PC-3 (cell line): ENCODE data around the gene SCO2. TPM values are rescaled to one million over a fixed set of nuclear protein-coding genes. Genes with fewer than 3 reads are reported as not detected.

Experiments
- ATAC-seq: fragments of 200-7000 bp; cut with Tn5 transposase; 2 replicates; pipeline ENCODE4 v1.9.1; 2020; ENCODE audit warnings: mild to moderate bottlenecking, moderate library complexity
- BruUV-seq: library from RNA; stranded (reverse); fragments of 400-500 nt; replicated peaks from 2 replicates; lab custom pipeline; 2021; lab: Mats Ljungman, UMichigan
- CTCF ChIA-PET: fragments of 300-600 bp; sonication (Branson Sonifier 250); formaldehyde crosslinking; loops from one replicate; lab custom pipeline; 2022; ENCODE audit warnings: antibody characterized with exemption; lab: Charles Lee
- POLR2A ChIA-PET: fragments of 300-600 bp; sonication (Branson Sonifier 250); formaldehyde crosslinking; loops from one replicate; lab custom pipeline; 2022; ENCODE audit warnings: antibody characterized with exemption; ENCODE audit not compliant: unreplicated experiment; lab: Charles Lee
- DNase-seq: peaks from one replicate; pipeline ENCODE4 v3.0.0-alpha.2; 2015
- H2AFZ ChIP-seq: fragments of 300-600 bp; sonication (generic); 2 replicates; pipeline ENCODE4 v1.6.0; 2016; ENCODE audit warnings: antibody characterized with exemption, low read length
- H3F3A ChIP-seq: fragments of 300-600 bp; sonication (generic); one replicate; pipeline ENCODE4 v1.6.0; 2017; ENCODE audit warnings: antibody characterized with exemption, low read length, control low read depth, mild to moderate bottlenecking; ENCODE audit not compliant: unreplicated experiment
- H3K27ac ChIP-seq: fragments of 300-600 bp; sonication (generic); 2 replicates; pipeline ENCODE4 v1.5.1; 2016; ENCODE audit warnings: mild to moderate bottlenecking, low read length
- H3K27me3 ChIP-seq: fragments of 300-600 bp; sonication (generic); 2 replicates; pipeline ENCODE4 v1.6.1; 2016; ENCODE audit warnings: low read length, mixed read lengths
- H3K36me3 ChIP-seq: fragments of 300-600 bp; sonication (generic); 2 replicates; pipeline ENCODE4 v1.6.1; 2016; ENCODE audit warnings: low read depth, mixed run types, low read length, mixed read lengths
- H3K4me1 ChIP-seq: fragments of 300-600 bp; sonication (generic); 2 replicates; pipeline ENCODE4 v1.5.1; 2016; ENCODE audit warnings: low read length; ENCODE audit not compliant: insufficient read depth
- H3K4me2 ChIP-seq: fragments of 300-600 bp; sonication (generic); 2 replicates; pipeline ENCODE4 v1.6.0; 2016; ENCODE audit warnings: low read length
- H3K4me3 ChIP-seq: fragments of 300-600 bp; sonication (generic); 2 replicates; pipeline ENCODE4 v1.5.1; 2016; ENCODE audit warnings: mild to moderate bottlenecking, low read length, mixed read lengths
- H3K79me2 ChIP-seq: fragments of 300-600 bp; sonication (generic); 2 replicates; pipeline ENCODE4 v1.6.1; 2017; ENCODE audit warnings: low read length, mixed read lengths
- H3K9ac ChIP-seq: fragments of 300-600 bp; sonication (generic); 2 replicates; pipeline ENCODE4 v1.6.0; 2016; ENCODE audit warnings: mild to moderate bottlenecking, low read length
- H3K9me2 ChIP-seq: fragments of 300-600 bp; sonication (generic); replicated peaks from 2 replicates; pipeline ENCODE4 v1.6.1; 2016; ENCODE audit warnings: mixed run types, low read length, mixed read lengths
- H3K9me3 ChIP-seq: fragments of 300-600 bp; sonication (generic); 2 replicates; pipeline ENCODE4 v1.6.1; 2016; ENCODE audit warnings: low read length, mixed read lengths
- H4K20me1 ChIP-seq: fragments of 300-600 bp; sonication (generic); 2 replicates; pipeline ENCODE4 v1.6.1; 2016; ENCODE audit warnings: low read length, mixed read lengths
- EZH2 ChIP-seq: fragments of 300-600 bp; sonication (generic); IDR thresholded peaks from one replicate; pipeline ENCODE4 v1.6.1; 2017; ENCODE audit warnings: antibody characterized with exemption, mild to moderate bottlenecking, low read length; ENCODE audit not compliant: unreplicated experiment
- EZH2phosphoT487 ChIP-seq: fragments of 300-600 bp; sonication (generic); IDR thresholded peaks from 2 replicates; pipeline ENCODE4 v1.6.1; 2018; ENCODE audit warnings: mild to moderate bottlenecking, antibody characterized with exemption, low read length, borderline replicate concordance
- intact Hi-C: fragments of 100-400 bp; cut with micrococcal nuclease; formaldehyde crosslinking; loops from 2 replicates; pipeline ENCODE4 v1.9.0; 2023
- total RNA-seq: library from RNA; depleted of rRNA; stranded (reverse); fragments of >200 nt; gene quantifications from 2 replicates; pipeline ENCODE4 v1.2.3, GENCODE V29; 2014
- TF ChIP-seq, protein P1 (sequence below): fragments of 300-600 bp; sonication (generic); conservative IDR thresholded peaks from 2 replicates; pipeline ENCODE4 v1.5.1; 2017; ENCODE audit warnings: antibody characterized with exemption, low read depth, mild to moderate bottlenecking, low read length

SCO2 gene
- total RNA-seq, 1 experiment from 2014 or later = 5.8 TPM

DNA sequence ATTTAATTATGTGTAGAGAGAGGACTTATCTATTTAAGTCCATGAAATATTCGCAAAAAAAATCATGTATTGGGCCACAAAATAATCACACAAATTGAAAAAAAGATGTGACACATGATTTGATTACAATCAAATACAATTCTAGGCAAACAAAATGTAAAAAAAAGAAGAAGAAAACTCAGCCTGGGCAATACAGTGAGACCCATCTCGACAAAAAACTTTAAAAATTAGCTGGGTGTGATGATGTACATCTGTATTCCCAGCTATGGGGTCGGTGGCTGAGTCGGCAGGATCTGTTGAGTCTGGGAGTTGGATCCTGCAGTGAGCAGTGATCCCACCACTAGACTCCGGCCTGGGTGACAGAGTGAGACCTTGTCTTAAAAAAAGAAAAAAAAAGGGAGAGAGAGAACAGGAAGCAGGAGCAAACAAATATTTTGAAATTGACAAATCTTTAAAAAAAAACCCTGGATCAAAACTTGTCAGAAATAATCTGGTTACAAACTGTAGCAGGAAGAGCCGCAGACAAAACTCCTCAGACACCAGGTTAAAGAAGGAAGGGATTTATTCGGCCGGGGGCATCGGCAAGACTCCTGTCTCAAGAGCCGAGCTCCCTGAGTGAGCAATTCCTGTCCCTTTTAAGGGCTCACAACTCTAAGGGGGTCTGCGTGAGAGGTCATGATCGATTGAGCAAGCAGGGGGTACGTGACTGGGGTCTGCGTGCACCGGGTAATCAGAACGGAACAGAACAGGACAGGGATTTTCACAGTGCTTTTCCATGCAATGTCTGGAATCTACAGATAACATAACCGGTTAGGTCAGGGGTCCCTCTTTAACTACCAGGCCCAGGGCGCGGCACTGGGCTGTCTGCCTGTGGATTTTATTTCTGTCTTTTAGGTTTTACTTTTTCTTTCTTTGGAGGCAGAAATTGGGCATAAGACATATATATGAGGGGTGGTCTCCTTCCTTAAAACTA lies 7.7 kb upstream of the SCO2 start:
- DNase-seq (no peak), ATAC-seq (no peak)
- Histone ChIP-seq H3K79me2 (no peaks in the 10 kb centered on the region), H3F3A (no peaks in the 10 kb centered on the region), H3K4me1 (peaks cover 10% of the 10 kb centered on the region; the same call in 1 of the 2 replicates), H4K20me1 (no peaks in the 10 kb centered on the region), H3K27ac (no peak overlapping the region), H3K4me2 (peak overlapping the region; percentile 100; the same call in 1 of the 2 replicates), H3K9me3 (no peaks in the 10 kb centered on the region), H3K27me3 (no peaks in the 10 kb centered on the region), H3K36me3 (no peaks in the 10 kb centered on the region), H3K4me3 (no peak overlapping the region; the same call in 1 of the 2 replicates), H3K9me2 (no peaks in the 10 kb centered on the region), H2AFZ (no peak overlapping the region), H3K9ac (no peak overlapping the region)
- TF ChIP-seq EZH2 = no peak
- TF ChIP-seq EZH2phosphoT487 = no peak
- TF ChIP-seq, protein P1, sequence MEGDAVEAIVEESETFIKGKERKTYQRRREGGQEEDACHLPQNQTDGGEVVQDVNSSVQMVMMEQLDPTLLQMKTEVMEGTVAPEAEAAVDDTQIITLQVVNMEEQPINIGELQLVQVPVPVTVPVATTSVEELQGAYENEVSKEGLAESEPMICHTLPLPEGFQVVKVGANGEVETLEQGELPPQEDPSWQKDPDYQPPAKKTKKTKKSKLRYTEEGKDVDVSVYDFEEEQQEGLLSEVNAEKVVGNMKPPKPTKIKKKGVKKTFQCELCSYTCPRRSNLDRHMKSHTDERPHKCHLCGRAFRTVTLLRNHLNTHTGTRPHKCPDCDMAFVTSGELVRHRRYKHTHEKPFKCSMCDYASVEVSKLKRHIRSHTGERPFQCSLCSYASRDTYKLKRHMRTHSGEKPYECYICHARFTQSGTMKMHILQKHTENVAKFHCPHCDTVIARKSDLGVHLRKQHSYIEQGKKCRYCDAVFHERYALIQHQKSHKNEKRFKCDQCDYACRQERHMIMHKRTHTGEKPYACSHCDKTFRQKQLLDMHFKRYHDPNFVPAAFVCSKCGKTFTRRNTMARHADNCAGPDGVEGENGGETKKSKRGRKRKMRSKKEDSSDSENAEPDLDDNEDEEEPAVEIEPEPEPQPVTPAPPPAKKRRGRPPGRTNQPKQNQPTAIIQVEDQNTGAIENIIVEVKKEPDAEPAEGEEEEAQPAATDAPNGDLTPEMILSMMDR = no peak
- BruUV-seq = no TSS peak
- CTCF ChIA-PET = no interaction called here
- POLR2A ChIA-PET = no interaction called here
- intact Hi-C loops = loop anchor here (2.0 kb wide), 1 partner anchor 50 kb away; the partner anchor contains the start of gene CHKB

DNA sequence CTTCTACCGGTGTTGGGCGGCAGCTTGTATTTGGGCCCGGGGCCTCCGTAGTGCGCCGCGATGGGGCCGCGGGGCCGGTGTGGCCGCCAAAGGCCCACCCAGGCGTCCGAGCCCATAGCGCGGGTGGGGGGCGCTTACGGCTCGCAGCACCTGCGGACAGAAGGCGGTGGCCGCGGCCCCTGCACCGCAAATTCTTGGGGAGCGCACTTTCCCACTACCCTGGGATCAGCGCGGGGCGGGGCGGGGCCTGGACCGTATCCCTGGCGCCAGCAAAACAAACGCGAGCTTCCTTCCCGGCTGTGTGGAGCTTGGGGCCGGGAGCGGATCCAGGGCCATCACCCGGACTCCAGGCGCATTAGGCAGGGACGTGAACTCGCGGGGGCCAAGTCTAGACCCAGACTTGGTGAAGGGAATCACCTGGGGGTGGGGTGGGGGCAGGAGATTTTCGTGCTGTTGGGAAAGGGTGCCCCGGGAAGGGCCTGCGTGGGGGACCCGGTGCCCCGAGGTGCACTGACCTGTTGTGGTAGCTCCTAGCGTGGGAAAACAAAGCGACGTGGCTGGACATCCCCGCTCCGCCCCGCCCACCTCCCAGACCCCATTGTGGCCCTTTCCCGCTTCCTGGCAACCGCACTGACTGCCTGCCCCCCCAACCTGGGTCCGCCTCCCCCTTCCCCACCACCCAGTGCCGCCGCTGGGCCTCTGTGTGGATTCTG lies 6.7 kb upstream of the SCO2 start:
- POLR2A ChIA-PET = no interaction called here
- H3K4me3 ChIP-seq = peak overlapping the region; percentile 78
- BruUV-seq = no TSS peak
- no peaks in the 10 kb centered on the region for H3K36me3 ChIP-seq
- TF ChIP-seq EZH2 (no peak), EZH2phosphoT487 (no peak)
- TF ChIP-seq, protein P1 = no peak
- peak overlapping the region; percentile 20; the same call in 1 of the 2 replicates for H3K27ac ChIP-seq
- ATAC-seq = peak; percentile 43
- H3K27me3 ChIP-seq = no peaks in the 10 kb centered on the region
- DNase-seq = peak; percentile 43
- intact Hi-C loops = loop anchor here (2.0 kb wide), 1 partner anchor 51 kb away; the partner anchor contains the start of gene CHKB
- CTCF ChIA-PET = interaction anchor here (0.6 kb wide), 1 partner anchor 88 kb away, joined by 15 read pairs; no protein-coding TSS in a partner anchor
- H2AFZ ChIP-seq = peak overlapping the region; percentile 81; the same call in 1 of the 2 replicates
- no peaks in the 10 kb centered on the region for H4K20me1 ChIP-seq
- no peaks in the 10 kb centered on the region for H3F3A ChIP-seq
- peak overlapping the region; percentile 90 for H3K9ac ChIP-seq
- H3K4me1 ChIP-seq = peaks cover 10% of the 10 kb centered on the region; the same call in 1 of the 2 replicates
- no peaks in the 10 kb centered on the region for H3K9me3 ChIP-seq
- H3K4me2 ChIP-seq = peak overlapping the region; percentile 100
- no peaks in the 10 kb centered on the region for H3K79me2 ChIP-seq
- H3K9me2 ChIP-seq = no peaks in the 10 kb centered on the region
